AG04449 (cell line): ENCODE data around the gene MLX.
"Not testable (repeated sequence)": the region's sequence is repeated elsewhere in the genome, so short reads cannot be mapped to it uniquely, and the experiment has no call there.

Experiments used
- CTCF ChIA-PET: fragments of 350-600 bp; formaldehyde crosslinking; extraction: SDS; loops from one replicate; lab custom pipeline; 2021; ENCODE audit warnings: antibody characterized with exemption; lab: Yijun Ruan, JAX
- POLR2A ChIA-PET: fragments of 400-600, 350-600 bp; formaldehyde crosslinking; extraction: SDS; loops from one replicate; lab custom pipeline; 2020; ENCODE audit warnings: antibody characterized with exemption, inconsistent platforms; lab: Yijun Ruan, JAX
- DNase-seq: peaks from one replicate; pipeline ENCODE4 v3.0.0-alpha.2; 2010; ENCODE audit warnings: low read depth, low spot score
- H3K4me3 ChIP-seq: 2 replicates; pipeline ENCODE4 v1.5.1; 2011; ENCODE audit warnings: low read depth, mild to moderate bottlenecking, control low read depth, low read length
- TF ChIP-seq, protein P1 (sequence below): IDR thresholded peaks from one replicate; pipeline ENCODE4 v1.5.1; 2011; ENCODE audit warnings: mild to moderate bottlenecking, moderate library complexity, low read length, control low read depth, inconsistent platforms; ENCODE audit not compliant: insufficient read depth; ENCODE audit errors: missing control alignments

Gene MLX

DNA sequence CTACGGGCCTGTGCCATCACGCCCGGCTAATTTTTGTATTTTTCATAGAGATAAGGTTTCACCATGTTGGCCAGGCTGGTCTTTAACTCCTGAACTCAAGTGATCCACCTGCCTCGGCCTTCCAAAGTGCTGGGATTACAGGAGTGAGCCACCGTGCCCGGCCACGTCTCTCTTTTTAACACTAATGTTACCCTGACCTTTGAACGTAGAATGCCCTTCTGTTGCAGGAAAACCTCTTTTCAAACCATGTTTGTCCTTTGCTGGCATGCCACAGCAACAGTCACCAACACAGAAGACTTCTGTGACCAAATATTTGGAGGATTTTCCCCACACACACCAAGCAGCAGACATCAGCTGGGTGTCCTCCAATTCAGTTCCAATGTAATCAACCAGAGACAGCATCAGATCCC, 22.0 kb upstream of the MLX start:
- ChIA-PET CTCF (interaction anchor here (1.6 kb wide), 1 partner anchor 11 kb away, joined by 3 read pairs; no protein-coding TSS in a partner anchor), POLR2A (no interaction called here)
- H3K4me3 ChIP-seq, result no peak overlapping the region
- DNase-seq, result no peak
- TF ChIP-seq, protein P1, sequence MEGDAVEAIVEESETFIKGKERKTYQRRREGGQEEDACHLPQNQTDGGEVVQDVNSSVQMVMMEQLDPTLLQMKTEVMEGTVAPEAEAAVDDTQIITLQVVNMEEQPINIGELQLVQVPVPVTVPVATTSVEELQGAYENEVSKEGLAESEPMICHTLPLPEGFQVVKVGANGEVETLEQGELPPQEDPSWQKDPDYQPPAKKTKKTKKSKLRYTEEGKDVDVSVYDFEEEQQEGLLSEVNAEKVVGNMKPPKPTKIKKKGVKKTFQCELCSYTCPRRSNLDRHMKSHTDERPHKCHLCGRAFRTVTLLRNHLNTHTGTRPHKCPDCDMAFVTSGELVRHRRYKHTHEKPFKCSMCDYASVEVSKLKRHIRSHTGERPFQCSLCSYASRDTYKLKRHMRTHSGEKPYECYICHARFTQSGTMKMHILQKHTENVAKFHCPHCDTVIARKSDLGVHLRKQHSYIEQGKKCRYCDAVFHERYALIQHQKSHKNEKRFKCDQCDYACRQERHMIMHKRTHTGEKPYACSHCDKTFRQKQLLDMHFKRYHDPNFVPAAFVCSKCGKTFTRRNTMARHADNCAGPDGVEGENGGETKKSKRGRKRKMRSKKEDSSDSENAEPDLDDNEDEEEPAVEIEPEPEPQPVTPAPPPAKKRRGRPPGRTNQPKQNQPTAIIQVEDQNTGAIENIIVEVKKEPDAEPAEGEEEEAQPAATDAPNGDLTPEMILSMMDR, result no peak

GRCh38 chr17:42545755-42546505, 21.0 kb upstream of the MLX start:
- DNase-seq, H3K4me3 ChIP-seq, POLR2A ChIA-PET: not testable (repeated sequence)
- CTCF ChIA-PET, result interaction anchor here (1.6 kb wide), 1 partner anchor 12 kb away, joined by 3 read pairs; no protein-coding TSS in a partner anchor

DNA sequence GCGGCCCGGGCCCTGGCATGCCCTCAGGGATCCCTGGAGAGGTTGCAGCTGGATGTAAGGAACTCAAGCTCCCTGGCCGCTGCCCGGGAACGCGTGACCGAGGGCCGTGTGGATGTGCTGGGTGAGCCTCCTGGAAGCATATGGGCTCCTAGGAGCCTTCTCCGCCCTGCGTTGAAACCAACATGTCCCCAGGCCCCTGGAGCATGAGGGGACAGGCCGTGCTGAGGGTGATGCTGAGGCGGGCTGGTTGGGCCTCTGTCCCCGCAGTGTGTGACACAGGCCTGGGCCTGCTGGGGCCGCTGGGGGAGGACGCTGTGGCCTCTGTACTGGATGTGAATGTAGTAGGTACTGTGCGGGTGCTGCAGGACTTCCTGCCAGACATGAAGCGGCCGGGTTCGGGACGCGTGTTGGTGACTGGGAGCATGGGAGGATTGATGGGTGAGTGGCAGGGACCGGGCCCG, 19.9 kb upstream of the MLX start:
- no peak for DNase-seq
- POLR2A ChIA-PET, result interaction anchor here (1.1 to 1.7 kb wide), 2 partner anchors 11 to 12 kb away, joined by 3 to 10 read pairs; partner anchors contain the start of gene NAGLU
- CTCF ChIA-PET, result interaction anchor here (2.3 kb wide), 1 partner anchor 11 kb away, joined by 9 read pairs; the partner anchor contains the start of gene NAGLU
- H3K4me3 ChIP-seq, result no peak overlapping the region
- TF ChIP-seq, protein P1, result no peak

GRCh38 chr17:42547698-42548069, 19.2 kb upstream of the MLX start:
- CTCF ChIA-PET, result interaction anchor here (2.3 kb wide), 1 partner anchor 12 kb away, joined by 9 read pairs; the partner anchor contains the start of gene NAGLU
- TF ChIP-seq, protein P1, result no peak
- no peak overlapping the region for H3K4me3 ChIP-seq
- POLR2A ChIA-PET, result interaction anchor here (1.1 to 1.7 kb wide), 2 partner anchors 12 kb away, joined by 3 to 10 read pairs; partner anchors contain the start of gene NAGLU
- no peak for DNase-seq

DNA sequence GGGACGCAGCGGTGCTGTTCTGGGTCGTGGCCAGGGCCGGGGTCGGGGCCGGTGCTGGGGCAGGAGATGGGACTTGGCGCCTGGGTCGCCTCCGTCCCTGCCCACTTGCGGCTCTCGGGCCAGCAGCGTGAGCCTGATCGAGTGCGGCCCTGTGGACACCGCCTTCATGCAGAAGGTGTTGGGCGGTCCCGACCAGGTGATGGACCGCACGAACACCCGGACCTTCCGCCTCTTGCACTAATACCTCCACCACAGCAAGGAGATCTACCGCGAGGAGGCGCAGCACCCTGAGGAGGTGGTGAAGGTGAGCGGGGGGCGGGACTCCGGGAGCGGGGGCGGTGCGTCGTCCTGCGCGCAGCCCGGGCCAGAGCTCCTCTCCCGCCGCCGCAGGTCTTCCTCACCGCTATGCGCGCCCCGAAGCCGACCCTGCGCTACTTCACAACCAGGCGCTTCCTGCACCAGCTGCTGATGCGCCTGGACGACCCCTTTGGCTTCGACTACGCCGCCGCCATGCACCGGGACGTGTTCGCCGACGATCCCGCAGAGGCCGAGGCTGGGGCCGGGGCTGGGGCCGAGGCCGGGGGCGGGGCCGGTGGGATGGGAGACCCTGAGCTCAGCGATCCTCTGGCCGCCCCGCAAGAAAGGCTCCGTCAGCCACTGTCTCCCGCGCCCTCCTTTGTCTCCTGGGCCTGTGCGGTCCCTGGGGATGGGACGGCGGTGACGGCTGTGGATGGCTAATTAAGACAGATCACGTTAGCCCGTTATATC, 18.6 kb upstream of the MLX start:
- no peak for DNase-seq
- peak overlapping the region; percentile 43 for H3K4me3 ChIP-seq
- POLR2A ChIA-PET, result interaction anchor here (1.1 to 1.7 kb wide), 2 partner anchors 11 to 12 kb away, joined by 3 to 10 read pairs; partner anchors contain the start of gene NAGLU
- CTCF ChIA-PET, result interaction anchor here (1.0 to 2.3 kb wide), 2 partner anchors 12 to 226 kb away, joined by 4 to 9 read pairs; partner anchors contain the start of gene NAGLU
- TF ChIP-seq, protein P1, result peak; percentile 52

DNA sequence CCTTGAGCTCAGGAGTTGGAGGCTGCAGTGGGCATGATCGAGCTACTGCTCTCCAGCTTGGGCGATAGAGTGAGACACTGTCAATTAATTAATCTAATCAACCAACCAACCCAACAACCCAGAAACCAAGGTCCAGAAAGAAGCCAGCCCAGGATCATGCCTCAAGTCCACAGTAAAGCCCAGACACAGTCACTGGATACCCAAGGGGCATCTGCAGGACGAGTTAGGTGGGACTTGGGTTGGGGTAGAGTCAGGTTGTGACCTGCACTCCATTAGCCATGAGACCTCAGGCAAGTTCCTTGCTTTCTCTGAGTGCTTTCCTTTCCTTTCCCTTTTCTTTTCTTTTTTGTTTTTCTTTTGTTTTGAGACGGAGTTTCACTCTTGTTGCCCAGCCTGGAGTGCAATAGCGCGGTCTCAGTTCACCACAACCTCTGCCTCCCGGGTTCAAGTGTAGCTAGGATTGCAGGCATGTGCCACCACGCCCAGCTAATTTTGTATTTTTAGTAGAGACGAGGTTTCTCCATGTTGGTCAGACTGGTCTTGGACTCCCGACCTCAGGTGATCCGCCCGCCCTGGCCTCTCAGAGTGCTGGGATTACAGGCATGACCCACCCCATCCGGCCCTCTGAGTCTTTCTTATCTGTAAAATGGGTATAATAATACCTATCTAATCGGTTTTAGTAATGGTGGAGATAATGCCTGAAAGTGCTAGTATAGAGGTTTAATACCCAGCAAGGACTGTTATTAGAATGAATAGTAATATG, 17.7 kb upstream of the MLX start:
- no peak overlapping the region for H3K4me3 ChIP-seq
- POLR2A ChIA-PET, result interaction anchor here (0.6 to 1.7 kb wide), 2 partner anchors 13 to 215 kb away, joined by 3 to 10 read pairs; partner anchors contain the start of gene NAGLU
- DNase-seq, result no peak
- CTCF ChIA-PET, result interaction anchor here (1.0 to 2.3 kb wide), 2 partner anchors 13 to 227 kb away, joined by 4 to 9 read pairs; partner anchors contain the start of gene NAGLU
- TF ChIP-seq, protein P1, result no peak

DNA sequence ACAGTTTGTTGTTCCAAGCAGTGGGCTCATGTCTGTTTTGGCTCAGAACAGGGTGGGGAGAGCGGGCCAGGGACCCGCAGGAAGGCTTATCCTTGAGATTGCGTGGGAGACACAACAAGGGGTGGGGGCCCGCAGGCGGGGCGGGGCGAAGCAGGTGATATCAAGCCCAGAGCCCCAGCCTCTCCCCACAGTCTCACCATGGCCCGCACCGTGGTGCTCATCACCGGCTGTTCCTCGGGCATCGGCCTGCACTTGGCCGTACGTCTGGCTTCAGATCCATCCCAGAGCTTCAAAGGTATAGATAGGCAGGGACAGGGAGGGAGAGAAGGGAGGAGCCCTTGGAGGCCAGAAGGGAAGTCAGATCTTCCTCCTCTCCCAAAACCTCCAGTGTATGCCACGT, 14.2 kb upstream of the MLX start, which contains the start of gene HSD17B1:
Gene HSD17B1, plus strand, starts transcription at position 188 of the 400 bp plus-strand sequence. Its CDS starts 11 bp downstream, at position 199.
- DNase-seq, POLR2A ChIA-PET, CTCF ChIA-PET: not testable (repeated sequence)
- H3K4me3 ChIP-seq, result peak within 1 kb of the TSS; percentile 78
